OCI-LY3 (cell line): Measurements from ENCODE around the gene OR2F1.

Source experiments
- EZH2phosphoT487 ChIP-seq: fragments of 200-600 bp; shearing (Covaris generic); IDR thresholded peaks from 2 replicates; pipeline ENCODE4 v1.6.1; 2018; ENCODE audit warnings: antibody characterized with exemption, mixed run types, low read depth
- TF ChIP-seq, protein P1 (sequence below): fragments of 200-600, 300-600 bp; sonication (generic); IDR thresholded peaks from 2 replicates; pipeline ENCODE4 v1.5.1; 2014; ENCODE audit warnings: antibody characterized with exemption, low read length, low read depth

DNA sequence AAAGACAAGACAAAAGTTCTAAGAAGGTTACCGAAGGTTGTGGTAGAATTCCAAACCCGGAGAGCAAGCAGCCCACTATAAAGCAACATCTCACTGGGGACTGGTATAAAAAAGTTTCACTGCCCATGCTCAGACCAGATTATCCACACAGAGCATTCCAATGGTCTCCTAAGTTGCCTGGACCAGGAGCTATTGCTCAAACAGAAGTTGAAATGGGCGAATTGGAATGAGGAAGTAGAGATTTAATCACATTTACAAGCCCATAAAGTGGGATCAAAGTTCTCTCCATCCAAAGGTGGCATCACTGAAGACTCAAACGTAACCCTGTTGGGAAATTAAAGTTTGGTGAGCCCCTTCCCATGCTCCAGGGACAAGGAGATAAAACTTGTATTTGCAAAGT, 19.8 kb downstream of the OR2F1 start:
- TF ChIP-seq, protein P1, sequence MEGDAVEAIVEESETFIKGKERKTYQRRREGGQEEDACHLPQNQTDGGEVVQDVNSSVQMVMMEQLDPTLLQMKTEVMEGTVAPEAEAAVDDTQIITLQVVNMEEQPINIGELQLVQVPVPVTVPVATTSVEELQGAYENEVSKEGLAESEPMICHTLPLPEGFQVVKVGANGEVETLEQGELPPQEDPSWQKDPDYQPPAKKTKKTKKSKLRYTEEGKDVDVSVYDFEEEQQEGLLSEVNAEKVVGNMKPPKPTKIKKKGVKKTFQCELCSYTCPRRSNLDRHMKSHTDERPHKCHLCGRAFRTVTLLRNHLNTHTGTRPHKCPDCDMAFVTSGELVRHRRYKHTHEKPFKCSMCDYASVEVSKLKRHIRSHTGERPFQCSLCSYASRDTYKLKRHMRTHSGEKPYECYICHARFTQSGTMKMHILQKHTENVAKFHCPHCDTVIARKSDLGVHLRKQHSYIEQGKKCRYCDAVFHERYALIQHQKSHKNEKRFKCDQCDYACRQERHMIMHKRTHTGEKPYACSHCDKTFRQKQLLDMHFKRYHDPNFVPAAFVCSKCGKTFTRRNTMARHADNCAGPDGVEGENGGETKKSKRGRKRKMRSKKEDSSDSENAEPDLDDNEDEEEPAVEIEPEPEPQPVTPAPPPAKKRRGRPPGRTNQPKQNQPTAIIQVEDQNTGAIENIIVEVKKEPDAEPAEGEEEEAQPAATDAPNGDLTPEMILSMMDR = no peak
- no peak for TF ChIP-seq EZH2phosphoT487
